GM18951 (cell line): Measurements from ENCODE around the gene TCF12.
"Not testable (repeated sequence)": the region's sequence is repeated elsewhere in the genome, so short reads cannot be mapped to it uniquely, and the experiment has no call there.

Experiments used
- POLR2A ChIP-seq: IDR thresholded peaks from 4 replicates; pipeline ENCODE4 v1.6.1; 2011; ENCODE audit warnings: mild to moderate bottlenecking; ENCODE audit not compliant: insufficient read length, insufficient read depth; ENCODE audit errors: extremely low read depth
- in situ Hi-C: fragments of 300-500 bp; cut with MboI; formaldehyde crosslinking; loops from one replicate; pipeline ENCODE4 v1.12.0; 2022; ENCODE audit warnings: low sequenced_read_pairs, mixed read lengths, inconsistent platforms; ENCODE audit not compliant: unreplicated experiment

Gene TCF12

DNA sequence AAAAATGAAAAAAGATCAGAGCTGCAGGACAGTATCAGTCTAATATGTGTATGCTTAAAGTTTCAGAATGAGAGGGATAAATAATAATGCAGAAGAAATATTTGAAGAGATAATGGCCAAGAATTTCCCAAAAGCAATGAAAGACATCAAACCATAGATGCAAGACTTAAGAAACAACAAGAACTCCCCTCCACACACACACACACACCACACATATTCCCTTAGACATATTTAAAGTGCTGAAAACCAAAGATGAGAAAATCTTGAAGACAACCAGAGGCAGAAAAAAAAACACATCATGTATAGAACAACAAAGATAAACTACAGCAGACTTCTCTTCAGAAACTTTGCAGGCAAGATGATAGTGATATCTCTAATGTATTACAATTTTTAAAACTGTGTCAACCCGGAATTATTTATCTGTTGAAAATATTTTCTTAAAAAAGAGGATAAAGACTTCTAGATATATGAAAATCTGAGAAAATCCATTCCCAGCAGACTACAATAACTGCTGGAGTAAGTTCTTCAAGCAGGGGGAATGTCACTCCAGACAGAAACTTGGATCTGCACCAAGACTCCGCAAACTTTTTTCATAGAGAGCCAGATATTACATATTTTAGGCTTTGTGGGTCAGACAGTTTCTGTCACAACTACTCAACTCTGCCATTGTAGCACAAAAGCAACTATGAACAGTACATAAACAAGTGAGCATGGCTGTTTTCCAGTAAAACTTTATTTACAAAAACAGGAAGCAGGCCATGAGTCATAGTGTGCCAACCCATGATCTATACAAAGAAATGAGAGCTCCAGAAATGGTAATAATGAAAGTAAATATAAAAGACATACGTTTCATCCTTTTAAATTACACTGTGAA lies 234.5 kb downstream of the TCF12 start:
- in situ Hi-C loops, result no loop called here
- TF ChIP-seq POLR2A, result no peak

DNA sequence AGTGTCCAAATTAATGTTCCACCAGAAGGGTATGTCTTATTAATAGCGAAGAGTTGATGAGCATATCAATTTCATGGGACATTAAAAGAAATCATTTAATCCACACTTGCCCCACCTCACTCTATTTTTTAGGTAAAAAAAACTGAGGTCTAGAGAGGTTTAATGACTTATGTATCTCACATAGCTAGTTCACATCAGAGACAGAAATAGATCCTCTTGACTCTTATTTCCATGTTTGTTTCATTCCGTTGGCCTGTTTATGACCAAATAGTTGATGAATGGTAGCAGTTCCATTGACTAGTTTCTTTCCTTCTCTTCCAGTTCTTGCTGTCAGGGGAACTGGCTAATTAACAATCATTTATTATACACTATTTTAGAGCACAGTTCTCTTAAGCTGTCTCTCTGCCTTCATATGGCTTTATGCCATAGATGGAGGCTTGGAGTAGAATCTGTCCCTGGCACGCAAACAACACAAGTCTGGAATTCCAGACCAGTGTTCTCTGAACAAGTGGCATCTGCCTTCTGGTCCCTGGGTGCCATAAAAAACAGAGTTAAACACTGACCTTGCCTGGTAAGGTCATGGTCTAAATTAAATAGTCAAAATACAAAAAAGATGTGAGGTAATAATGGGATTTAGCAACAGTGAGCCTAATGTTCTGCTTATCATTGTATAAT lies 237.9 kb downstream of the TCF12 start:
- in situ Hi-C loops, result no loop called here

DNA sequence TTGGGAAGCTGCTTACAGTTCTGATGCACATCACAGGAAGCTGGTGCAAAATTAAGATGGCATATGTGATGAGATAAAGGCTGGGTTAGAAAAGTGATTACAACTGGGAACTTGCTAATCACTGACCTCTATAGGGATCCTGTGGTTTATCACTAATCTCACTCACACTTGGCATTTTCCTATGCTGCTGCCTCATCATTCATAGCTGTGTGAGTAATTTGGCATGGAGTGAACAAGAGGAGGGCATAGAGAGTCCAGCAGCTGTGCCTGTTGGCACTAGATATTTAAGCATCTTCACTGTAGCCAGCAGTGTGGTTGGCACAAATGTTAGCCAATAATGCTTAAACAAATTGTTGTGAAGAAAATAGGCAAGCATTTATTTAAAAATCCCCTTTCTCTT lies 240.1 kb downstream of the TCF12 start:
- no peak for TF ChIP-seq POLR2A
- in situ Hi-C loops, result no loop called here

More for the DNA sequence above, 237.9 kb downstream of the TCF12 start:
- no peak for TF ChIP-seq POLR2A

DNA sequence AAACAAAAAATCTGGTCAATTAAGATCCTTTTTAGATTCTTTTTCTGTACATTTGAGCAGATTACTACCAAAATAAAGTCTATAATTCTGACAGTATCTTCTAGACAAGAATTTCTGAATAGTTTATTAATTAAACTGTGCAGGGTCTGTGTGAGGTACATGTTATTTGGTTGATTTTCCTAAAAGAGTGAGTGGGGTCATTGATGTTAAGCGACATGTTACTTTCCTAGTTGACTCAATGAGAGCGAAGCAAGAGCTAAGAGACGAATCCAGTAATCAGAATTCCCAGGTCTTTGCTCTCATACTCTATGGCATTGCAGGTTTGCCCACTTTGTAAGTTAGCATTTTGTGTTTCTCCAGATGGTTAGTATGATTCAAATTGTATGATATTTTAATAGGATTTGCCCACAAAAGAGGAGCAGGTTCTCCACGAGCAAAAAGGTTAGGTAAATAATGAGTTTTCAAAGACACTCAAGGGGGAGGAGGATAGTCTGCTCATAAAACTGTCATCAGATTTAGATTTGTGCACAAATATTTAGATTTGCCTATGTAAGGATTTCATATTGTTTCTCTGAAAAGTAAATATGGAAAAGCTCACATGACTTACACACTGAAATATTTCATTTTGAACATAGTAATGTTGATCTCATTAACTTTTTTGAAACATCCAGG lies 240.7 kb downstream of the TCF12 start:
- no peak for TF ChIP-seq POLR2A
- in situ Hi-C loops, result no loop called here

DNA sequence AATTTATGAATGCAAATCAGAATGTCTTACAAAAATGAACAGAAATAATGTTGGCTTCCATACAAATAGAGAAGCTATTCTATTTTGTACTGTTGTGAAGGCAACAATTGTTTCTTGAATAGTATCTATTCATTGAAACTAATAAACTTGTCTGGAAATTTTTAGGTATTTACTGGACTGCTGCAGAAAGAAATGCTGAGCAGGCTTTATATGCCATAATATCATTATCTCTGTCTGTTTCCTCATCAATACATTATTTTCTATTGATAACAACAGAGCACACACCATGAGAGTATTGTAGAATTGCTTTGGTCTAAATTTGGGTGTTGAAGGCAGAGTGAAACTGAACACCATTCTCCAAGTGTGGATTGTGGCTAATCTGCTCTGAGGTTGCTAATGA lies 241.3 kb downstream of the TCF12 start:
- in situ Hi-C loops, result no loop called here
- no peak for TF ChIP-seq POLR2A

DNA sequence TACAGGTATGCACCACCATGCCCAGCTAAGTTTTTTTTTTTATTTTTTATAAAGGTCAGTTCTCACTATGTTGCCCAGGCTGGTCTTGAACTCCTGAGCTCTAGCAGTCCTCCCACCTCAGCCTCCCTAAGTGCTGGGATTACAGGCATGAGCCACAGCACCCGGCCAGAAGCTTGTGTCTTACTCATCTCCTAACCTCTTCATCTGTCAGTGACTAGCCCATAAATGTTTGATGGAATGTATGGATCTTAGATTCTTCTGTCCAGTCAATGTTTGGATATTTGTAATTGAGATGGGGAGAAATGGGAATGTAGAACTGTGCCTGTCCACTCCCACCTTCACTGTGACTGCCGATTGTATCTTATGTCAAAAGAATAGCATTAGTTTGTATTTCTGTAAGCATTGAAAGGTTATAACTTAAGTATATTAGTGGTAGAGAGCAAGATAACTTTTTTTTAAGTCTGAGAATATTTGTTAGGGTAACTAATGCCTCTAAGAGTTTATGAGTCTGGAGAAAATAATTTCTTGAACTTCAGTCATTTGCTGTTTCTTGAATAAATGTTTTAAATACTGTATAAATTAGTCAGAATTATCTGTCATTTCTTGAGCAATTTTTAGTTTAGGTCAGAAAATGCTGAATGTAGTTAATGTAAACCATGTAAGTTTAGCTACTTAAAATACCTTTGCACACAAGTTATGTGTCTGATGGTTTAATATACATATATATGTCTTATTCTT lies 242.5 kb downstream of the TCF12 start:
- no peak for TF ChIP-seq POLR2A
- in situ Hi-C loops, result no loop called here

DNA sequence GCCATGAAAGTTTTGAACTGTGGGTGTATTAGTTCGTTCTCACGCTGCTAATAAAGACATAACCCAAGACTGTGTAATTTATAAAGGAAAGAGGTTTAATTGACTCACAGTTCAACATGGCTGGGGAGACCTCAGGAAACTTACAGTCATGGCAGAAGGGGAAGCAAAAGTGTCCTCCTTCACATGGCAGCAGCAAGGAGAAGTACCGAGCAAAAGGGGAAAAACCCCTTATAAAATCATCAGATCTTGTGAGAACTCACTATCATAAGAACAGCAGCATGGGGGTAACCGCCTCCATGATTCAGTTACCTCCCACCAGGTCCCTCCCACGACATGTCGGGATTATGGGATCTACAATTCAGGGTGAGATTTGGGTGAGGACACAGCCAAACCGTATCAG lies 245.8 kb downstream of the TCF12 start:
- in situ Hi-C loops, result not testable (repeated sequence)

DNA sequence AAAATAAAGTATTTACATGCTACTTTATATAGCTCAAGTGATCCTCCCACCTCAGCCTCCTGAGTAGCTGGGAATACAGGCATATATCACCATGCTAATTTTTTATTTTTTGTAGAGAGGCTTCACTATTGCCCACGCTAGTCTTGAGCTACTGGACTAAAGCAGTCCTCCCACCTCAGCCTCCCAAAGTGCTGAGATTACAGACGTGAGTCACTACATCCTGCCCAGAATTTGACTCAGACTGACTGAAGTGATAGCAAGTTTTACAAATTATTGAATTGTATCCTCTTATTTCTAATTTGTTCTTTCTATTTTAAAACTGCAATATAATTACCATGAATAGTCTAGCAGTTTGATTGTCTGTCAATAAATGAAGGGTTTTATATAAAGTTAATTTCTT lies 247.5 kb downstream of the TCF12 start:
- in situ Hi-C loops, result no loop called here
- no peak for TF ChIP-seq POLR2A

DNA sequence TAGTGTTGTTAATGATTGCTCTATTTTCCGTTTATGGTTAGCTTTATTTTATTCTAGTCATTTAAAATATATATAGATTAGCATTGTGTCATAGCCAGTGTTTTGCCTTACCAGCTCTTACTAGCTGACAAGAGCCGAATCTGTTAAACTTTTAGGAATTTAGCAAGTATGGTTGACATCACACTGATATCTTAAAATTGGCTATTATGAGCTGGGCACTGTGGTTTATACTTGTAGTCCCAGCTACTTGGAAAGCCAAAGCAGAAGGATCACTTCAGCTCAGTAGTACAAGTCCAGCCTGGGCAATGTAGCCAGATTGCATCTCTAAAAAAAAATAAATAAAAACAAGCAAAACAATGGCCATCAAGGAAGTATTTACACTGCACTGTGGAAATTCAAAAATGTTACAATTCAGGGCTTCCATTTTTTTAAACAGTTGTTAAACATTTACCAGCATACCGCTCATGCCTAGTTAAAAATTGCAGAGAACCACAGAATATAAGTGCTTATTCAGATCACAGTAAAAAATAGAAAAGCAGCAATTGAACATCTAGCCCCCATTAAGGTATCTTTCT lies 249.5 kb downstream of the TCF12 start:
- no peak for TF ChIP-seq POLR2A
- in situ Hi-C loops, result no loop called here

DNA sequence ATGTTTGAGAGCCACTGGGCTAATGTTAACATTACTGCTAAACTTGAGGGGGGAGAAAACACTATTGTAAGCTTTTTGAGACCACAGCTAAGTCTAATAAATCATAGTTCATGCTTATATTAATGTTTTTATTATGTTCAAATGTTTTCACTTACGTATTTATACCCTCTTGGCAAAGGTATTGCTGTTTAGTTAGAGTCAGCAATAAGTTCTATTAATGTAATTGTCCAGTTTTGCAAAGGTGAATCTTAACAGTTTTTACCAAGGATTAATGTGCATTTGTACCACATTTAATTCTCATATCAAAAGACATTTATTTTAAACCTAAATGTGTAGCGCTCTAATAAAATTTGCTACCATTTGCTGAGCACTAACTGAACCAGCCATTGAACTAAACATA lies 251.2 kb downstream of the TCF12 start:
- in situ Hi-C loops, result no loop called here
- TF ChIP-seq POLR2A, result no peak

DNA sequence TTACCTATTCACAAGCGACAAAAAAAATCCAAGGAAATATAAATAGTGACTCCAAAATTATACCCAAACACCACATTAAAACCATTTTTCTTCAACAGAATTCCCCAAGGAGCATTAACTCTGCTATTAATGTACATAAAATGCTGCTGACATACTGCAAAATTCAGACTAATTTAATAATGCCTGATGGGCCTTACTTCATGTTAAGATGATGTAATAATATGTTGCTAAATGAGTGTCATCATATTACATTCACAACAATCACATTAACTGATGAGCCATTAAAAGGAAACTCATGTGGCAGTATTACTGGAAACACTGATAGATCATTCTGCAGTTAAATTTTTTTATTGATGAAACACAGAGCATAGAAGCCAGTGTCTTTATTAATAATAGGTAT lies 253.0 kb downstream of the TCF12 start:
- no peak for TF ChIP-seq POLR2A
- in situ Hi-C loops, result no loop called here

DNA sequence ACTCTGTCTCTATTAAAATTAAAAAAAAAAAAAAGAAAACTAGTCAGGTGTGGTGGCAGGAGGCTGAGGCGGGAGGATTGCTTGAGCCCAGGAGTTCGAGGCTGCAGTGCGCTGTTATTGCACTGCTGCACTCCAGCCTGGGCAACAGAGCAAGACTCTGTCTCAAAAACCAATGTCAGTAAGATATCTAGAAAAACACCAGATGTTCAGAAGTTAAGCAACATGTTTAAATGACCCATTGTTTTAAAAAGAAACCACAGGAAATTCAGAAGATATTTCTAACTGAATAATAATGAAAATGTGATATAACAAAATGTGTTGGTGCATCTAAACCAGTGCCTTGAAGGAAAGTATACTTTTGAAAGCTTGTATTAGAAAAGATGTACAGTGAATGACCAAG lies 254.5 kb downstream of the TCF12 start:
- no peak for TF ChIP-seq POLR2A
- in situ Hi-C loops, result no loop called here

DNA sequence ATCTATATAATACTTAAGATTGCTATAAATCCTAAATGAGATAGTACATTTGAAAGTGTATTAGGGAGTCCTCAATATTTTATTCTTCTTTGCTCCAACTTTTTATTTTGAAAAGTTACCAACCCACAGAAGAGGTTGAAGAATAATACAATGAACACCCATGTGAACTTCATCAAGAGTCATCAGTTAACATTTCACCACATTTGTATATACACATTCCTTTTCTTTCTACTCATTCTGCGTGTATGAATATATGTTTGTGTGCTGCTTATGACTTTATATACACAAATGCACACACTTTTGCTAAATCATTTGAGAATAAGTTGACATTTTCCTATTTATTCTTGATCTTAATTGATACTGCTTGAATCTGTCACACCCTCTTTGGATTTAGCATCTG lies 264.6 kb downstream of the TCF12 start:
- in situ Hi-C loops, result no loop called here
- no peak for TF ChIP-seq POLR2A
